ENCODE results near the gene IL15.

The IL15 gene

GRCh38 chr4:141757287-141757686 is 120.9 kb downstream of the IL15 start:
- no peaks in the 10 kb centered on the region for H3K36me3 ChIP-seq (ENCODE audit: low read length)
- TF ChIP-seq EZH2phosphoT487 (conservative IDR thresholded peaks at IDR 0.05; ENCODE audit: low read length) = no peak
- TF ChIP-seq CTCF (IDR thresholded peaks at IDR 0.05; ENCODE audit: insufficient read depth, low read length, poor library complexity, severe bottlenecking) = no peak
- no peaks in the 10 kb centered on the region for H3F3A ChIP-seq (ENCODE audit: insufficient read depth)
- H2AFZ ChIP-seq (ENCODE audit: low read depth, low read length, severe bottlenecking) = no peak overlapping the region
- no peaks in the 10 kb centered on the region for H3K27me3 ChIP-seq (ENCODE audit: low read length)
- H3K27ac ChIP-seq (ENCODE audit: low read depth, low read length) = no peak overlapping the region
- no peaks in the 10 kb centered on the region for H4K20me1 ChIP-seq (ENCODE audit: low read depth, low read length)
- no peak overlapping the region for H3K4me2 ChIP-seq (ENCODE audit: low read depth, low read length, poor library complexity, severe bottlenecking)
- no peaks in the 10 kb centered on the region for H3K9me2 ChIP-seq (replicated peaks; ENCODE audit: insufficient read depth, low read length)
- H3K4me3 ChIP-seq (ENCODE audit: insufficient read depth, low read length, poor library complexity, severe bottlenecking) = no peak overlapping the region
- H3K9ac ChIP-seq (ENCODE audit: low read length) = no peak overlapping the region
- no peaks in the 10 kb centered on the region for H3K9me3 ChIP-seq (ENCODE audit: insufficient read depth, low read length)
- H3K79me2 ChIP-seq (ENCODE audit: insufficient read depth, low read length) = no peaks in the 10 kb centered on the region

- Histone ChIP-seq H3K9me2 (replicated peaks; ENCODE audit: insufficient read depth, low read length) (no peaks in the 10 kb centered on the region), H2AFZ (ENCODE audit: low read depth, low read length, severe bottlenecking) (no peak overlapping the region), H4K20me1 (ENCODE audit: low read depth, low read length) (no peaks in the 10 kb centered on the region), H3K27ac (ENCODE audit: low read depth, low read length) (no peak overlapping the region), H3K36me3 (ENCODE audit: low read length) (no peaks in the 10 kb centered on the region), H3K4me2 (ENCODE audit: low read depth, low read length, poor library complexity, severe bottlenecking) (no peak overlapping the region), H3K9ac (ENCODE audit: low read length) (no peak overlapping the region), H3K27me3 (ENCODE audit: low read length) (no peaks in the 10 kb centered on the region), H3K4me3 (ENCODE audit: insufficient read depth, low read length, poor library complexity, severe bottlenecking) (no peak overlapping the region), H3K9me3 (ENCODE audit: insufficient read depth, low read length) (no peaks in the 10 kb centered on the region), H3F3A (ENCODE audit: insufficient read depth) (no peaks in the 10 kb centered on the region), H3K79me2 (ENCODE audit: insufficient read depth, low read length) (no peaks in the 10 kb centered on the region)
- TF ChIP-seq EZH2phosphoT487 (conservative IDR thresholded peaks at IDR 0.05; ENCODE audit: low read length) (no peak), CTCF (IDR thresholded peaks at IDR 0.05; ENCODE audit: insufficient read depth, low read length, poor library complexity, severe bottlenecking) (no peak)
Measured at GRCh38 chr4:141759796-141760425, 123.5 kb downstream of the IL15 start.

GRCh38 chr4:141761926-141762325 is 125.5 kb downstream of the IL15 start:
- Histone ChIP-seq H3K9me2 (replicated peaks; ENCODE audit: insufficient read depth, low read length) (no peaks in the 10 kb centered on the region), H3K9me3 (ENCODE audit: insufficient read depth, low read length) (no peaks in the 10 kb centered on the region), H2AFZ (ENCODE audit: low read depth, low read length, severe bottlenecking) (no peak overlapping the region), H3K4me2 (ENCODE audit: low read depth, low read length, poor library complexity, severe bottlenecking) (no peak overlapping the region), H3K36me3 (ENCODE audit: low read length) (no peaks in the 10 kb centered on the region), H3K27me3 (ENCODE audit: low read length) (no peaks in the 10 kb centered on the region), H3K27ac (ENCODE audit: low read depth, low read length) (no peak overlapping the region), H3K4me3 (ENCODE audit: insufficient read depth, low read length, poor library complexity, severe bottlenecking) (no peak overlapping the region), H4K20me1 (ENCODE audit: low read depth, low read length) (no peaks in the 10 kb centered on the region), H3F3A (ENCODE audit: insufficient read depth) (no peaks in the 10 kb centered on the region), H3K79me2 (ENCODE audit: insufficient read depth, low read length) (no peaks in the 10 kb centered on the region), H3K9ac (ENCODE audit: low read length) (no peak overlapping the region)
- TF ChIP-seq CTCF (IDR thresholded peaks at IDR 0.05; ENCODE audit: insufficient read depth, low read length, poor library complexity, severe bottlenecking) (no peak), EZH2phosphoT487 (conservative IDR thresholded peaks at IDR 0.05; ENCODE audit: low read length) (no peak)
